Measurements from ENCODE around the gene GPR142. TPM values are rescaled to one million over a fixed set of nuclear protein-coding genes. Genes with fewer than 3 reads are reported as not detected.
"Not testable (repeated sequence)": the region's sequence is repeated elsewhere in the genome, so short reads cannot be mapped to it uniquely, and the experiment has no call there.

Gene GPR142
- total RNA-seq, 4 donors from 2014 or later: 0.39 to 0.83 (median 0.40) TPM; not detected in 1

- DNase-seq (ENCODE audit: extremely low spot score): no peak
- Histone ChIP-seq H3K4me1 (no peaks in the 10 kb centered on the region), H3K9me3 (no peaks in the 10 kb centered on the region), H3K27ac (replicated peaks in 1 of 4) (no peak overlapping the region), H3K4me3 (no peak overlapping the region), H3K36me3 (no peaks in the 10 kb centered on the region), H3K27me3 (peaks cover 0 to 26% (median 0%) of the 10 kb centered on the region in 4 donors)
- intact Hi-C loops (cut with DNase I): no loop called here
- TF ChIP-seq POLR2A (IDR thresholded peaks at IDR 0.05; ENCODE audit: low read depth) (no peak), CTCF (IDR thresholded peaks at IDR 0.05) (no peak), POLR2AphosphoS5 (IDR thresholded peaks at IDR 0.05) (no peak), EP300 (IDR thresholded peaks at IDR 0.05) (no peak)
- 68% methylated on average over 6 of the region's 6 CpGs for whole genome bisulfite sequencing
These were observed 37.5 kb downstream of the GPR142 start for GRCh38 chr17:74404789-74405188.

- whole genome bisulfite sequencing: 93% methylated on average over 5 of the region's 5 CpGs
- H3K4me1 ChIP-seq; H3K4me3 ChIP-seq; intact Hi-C loops (cut with DNase I); DNase-seq (ENCODE audit: extremely low spot score); H3K27ac ChIP-seq (replicated peaks in 1 of 4); H3K36me3 ChIP-seq; H3K9me3 ChIP-seq: not testable (repeated sequence)
- peaks cover 0 to 26% (median 0%) of the 10 kb centered on the region in 4 donors for H3K27me3 ChIP-seq
These were observed 38.0 kb downstream of the GPR142 start for GRCh38 chr17:74405311-74405710.

- H3K4me3 ChIP-seq: no peak overlapping the region
- peaks cover 0 to 26% (median 0%) of the 10 kb centered on the region in 4 donors for H3K27me3 ChIP-seq
- TF ChIP-seq POLR2AphosphoS5 (IDR thresholded peaks at IDR 0.05) (no peak), EP300 (IDR thresholded peaks at IDR 0.05) (no peak), POLR2A (IDR thresholded peaks at IDR 0.05; ENCODE audit: low read depth) (no peak), CTCF (IDR thresholded peaks at IDR 0.05) (no peak)
- intact Hi-C loops (cut with DNase I): no loop called here
- H3K36me3 ChIP-seq: no peaks in the 10 kb centered on the region
- H3K4me1 ChIP-seq: no peaks in the 10 kb centered on the region
- no peak for DNase-seq (ENCODE audit: extremely low spot score)
- H3K9me3 ChIP-seq: no peaks in the 10 kb centered on the region
- WGBS: 88% methylated on average over 5 of the region's 5 CpGs
- H3K27ac ChIP-seq (replicated peaks in 1 of 4): no peak overlapping the region
These were observed 40.1 kb downstream of the GPR142 start for GRCh38 chr17:74407384-74407783.

- Histone ChIP-seq H3K9me3 (no peaks in the 10 kb centered on the region), H3K4me3 (no peak overlapping the region), H3K4me1 (no peaks in the 10 kb centered on the region), H3K27me3 (peaks cover 0 to 26% (median 0%) of the 10 kb centered on the region in 4 donors), H3K36me3 (no peaks in the 10 kb centered on the region), H3K27ac (replicated peaks in 1 of 4) (no peak overlapping the region)
- intact Hi-C loops (cut with DNase I): no loop called here
- WGBS: 62% methylated on average over 3 of the region's 3 CpGs
- TF ChIP-seq EP300 (IDR thresholded peaks at IDR 0.05): no peak
- TF ChIP-seq CTCF (IDR thresholded peaks at IDR 0.05): no peak
- TF ChIP-seq POLR2A (IDR thresholded peaks at IDR 0.05; ENCODE audit: low read depth): no peak
- no peak for TF ChIP-seq POLR2AphosphoS5 (IDR thresholded peaks at IDR 0.05)
- no peak for DNase-seq (ENCODE audit: extremely low spot score)
These were observed 41.0 kb downstream of the GPR142 start for GRCh38 chr17:74408262-74408661.

- no peak for DNase-seq (ENCODE audit: extremely low spot score)
- H3K27me3 ChIP-seq: peaks cover 0 to 21% (median 0%) of the 10 kb centered on the region in 4 donors
- H3K4me3 ChIP-seq: no peak overlapping the region
- intact Hi-C loops (cut with DNase I): no loop called here
- no peak for TF ChIP-seq EP300 (IDR thresholded peaks at IDR 0.05)
- TF ChIP-seq CTCF (IDR thresholded peaks at IDR 0.05): no peak
- TF ChIP-seq POLR2AphosphoS5 (IDR thresholded peaks at IDR 0.05): no peak
- no peak for TF ChIP-seq POLR2A (IDR thresholded peaks at IDR 0.05; ENCODE audit: low read depth)
- no peak overlapping the region for H3K27ac ChIP-seq (replicated peaks in 1 of 4)
- H3K36me3 ChIP-seq: no peaks in the 10 kb centered on the region
- no peaks in the 10 kb centered on the region for H3K9me3 ChIP-seq
- 52% methylated on average over 4 of the region's 4 CpGs for WGBS
- H3K4me1 ChIP-seq: no peaks in the 10 kb centered on the region
These were observed 41.5 kb downstream of the GPR142 start for GRCh38 chr17:74408815-74409214.

Data from esophagus muscularis mucosa (tissue), 4 donors.